ENCODE data around the gene WDR54.
"Not testable (repeated sequence)": the region's sequence is repeated elsewhere in the genome, so short reads cannot be mapped to it uniquely, and the experiment has no call there.

The WDR54 gene

GRCh38 chr2:74407682-74408081, 13.8 kb upstream of the WDR54 start:
- FAIRE-seq, result no peak

GRCh38 chr2:74413001-74413698, 8.4 kb upstream of the WDR54 start:
- FAIRE-seq, result no peak

GRCh38 chr2:74414441-74414840, 7.1 kb upstream of the WDR54 start:
- FAIRE-seq, result no peak

GRCh38 chr2:74414881-74415761, 6.4 kb upstream of the WDR54 start:
- no peak for FAIRE-seq

GRCh38 chr2:74415762-74416395, 5.7 kb upstream of the WDR54 start:
- FAIRE-seq, result no peak

- no peak for FAIRE-seq
These were observed 4.8 kb upstream of the WDR54 start for GRCh38 chr2:74416778-74417177.

- no peak for FAIRE-seq
These were observed 4.3 kb upstream of the WDR54 start for GRCh38 chr2:74417197-74417596.

GRCh38 chr2:74417763-74418162, 3.8 kb upstream of the WDR54 start:
- FAIRE-seq, result no peak

GRCh38 chr2:74418312-74418711, 3.2 kb upstream of the WDR54 start:
- FAIRE-seq, result no peak

GRCh38 chr2:74419345-74419744, 2.2 kb upstream of the WDR54 start:
- FAIRE-seq, result no peak

- FAIRE-seq, result no peak
These were observed 1.5 kb upstream of the WDR54 start for GRCh38 chr2:74420006-74420405.

- FAIRE-seq, result not testable (repeated sequence)
These were observed 957 bp upstream of the WDR54 start for GRCh38 chr2:74420443-74421103.

GRCh38 chr2:74423231-74424095, 1.9 kb downstream of the WDR54 start:
- no peak for FAIRE-seq

GRCh38 chr2:74424139-74424992, 2.8 kb downstream of the WDR54 start:
- FAIRE-seq, result no peak

GRCh38 chr2:74424995-74425406, 3.5 kb downstream of the WDR54 start:
- FAIRE-seq, result no peak

GRCh38 chr2:74425523-74425922, 4.0 kb downstream of the WDR54 start:
- no peak for FAIRE-seq

- FAIRE-seq, result no peak
These were observed 4.7 kb downstream of the WDR54 start for GRCh38 chr2:74426181-74426758.

- no peak for FAIRE-seq
These were observed 6.0 kb downstream of the WDR54 start for GRCh38 chr2:74427551-74427950.

- no peak for FAIRE-seq
These were observed 7.1 kb downstream of the WDR54 start for GRCh38 chr2:74428675-74429074.

All from colon (tissue), 2 donors.